Ascending aorta (tissue), 2 donors: ENCODE data around the gene LARGE1. TPM values are rescaled to one million over a fixed set of nuclear protein-coding genes. Genes with fewer than 3 reads are reported as not detected.

Experiments
- DNase-seq, 2 donors: peaks; one replicate each; pipeline ENCODE4 v3.0.0-alpha.2; 2019; ENCODE audit warnings: low spot score in 2 of 2
- H3K27ac ChIP-seq, 2 donors: fragments of 200-600 bp; sonication (generic); one replicate each; pipeline ENCODE4 v1.5.1; 2016 to 2017; ENCODE audit warnings: mild to moderate bottlenecking in 1 of 2
- H3K27me3 ChIP-seq: fragments of 200-600 bp; sonication (generic); one replicate; pipeline ENCODE4 v1.5.1; 2017
- H3K36me3 ChIP-seq, 2 donors: fragments of 200-600 bp; sonication (generic); one replicate each; pipeline ENCODE4 v1.5.1; 2016
- H3K4me1 ChIP-seq, 2 donors: fragments of 200-600 bp; sonication (generic); one replicate each; pipeline ENCODE4 v1.5.1; 2016 to 2017; ENCODE audit warnings: mild to moderate bottlenecking in 1 of 2
- H3K4me3 ChIP-seq, 2 donors: fragments of 200-600 bp; sonication (generic); one replicate each; pipeline ENCODE4 v1.5.1; 2016 to 2017; ENCODE audit warnings: mild to moderate bottlenecking in 1 of 2
- H3K9me3 ChIP-seq, 2 donors: fragments of 200-600 bp; sonication (generic); one replicate each; pipeline ENCODE4 v1.5.1; 2016
- CTCF ChIP-seq, 3 experiments: fragments of 200-600 bp in 2 of 3; fragments of 450-650 bp in 1 of 3; sonication (generic) in 2 of 3; IDR thresholded peaks; one replicate each; pipeline ENCODE4 v1.5.1; 2016 to 2019; ENCODE audit warnings: antibody characterized with exemption in 3 of 3, mild to moderate bottlenecking in 1 of 3, moderate library complexity in 1 of 3
- intact Hi-C: fragments of 100-400 bp; cut with DNase I; formaldehyde crosslinking; loops from one replicate; pipeline ENCODE4 v1.15.1; 2023
- total RNA-seq: library from RNA; depleted of rRNA; stranded (reverse); fragments of >200 nt; gene quantifications from one replicate; pipeline ENCODE4 v1.1.0, GENCODE V29; 2016

Gene LARGE1
- total RNA-seq, 1 donor from 2014 or later, result 40.6 TPM

DNA sequence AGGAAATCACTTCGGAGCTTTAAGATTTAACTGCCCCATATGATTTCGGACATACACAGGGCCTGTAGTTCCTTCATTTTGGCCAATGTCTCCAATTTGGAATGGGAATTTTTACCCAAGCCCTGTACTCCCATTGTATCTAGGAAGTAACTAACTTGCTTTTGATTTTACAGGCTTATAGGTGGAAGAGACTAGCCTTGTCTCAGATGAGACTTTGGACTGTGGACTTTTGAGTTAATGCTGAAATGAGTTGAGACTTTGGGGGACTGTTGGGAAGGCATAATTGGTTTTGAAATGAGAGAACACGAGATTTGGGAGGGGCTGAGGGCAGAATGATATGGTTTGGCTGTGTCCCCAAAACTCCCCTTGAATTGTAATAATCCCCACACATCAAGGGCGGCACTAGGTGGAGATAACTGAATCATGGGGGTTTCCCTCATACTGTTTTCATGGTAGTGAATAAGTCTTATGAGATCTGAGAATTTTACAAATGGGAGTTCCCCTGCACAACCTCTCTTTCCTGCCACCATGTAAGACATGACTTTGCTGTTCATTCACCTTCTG is 130.5 kb downstream of the LARGE1 start:
- H3K9me3 ChIP-seq, result peaks cover 12 to 20% of the 10 kb centered on the region in 2 donors
- H3K27me3 ChIP-seq, result no peaks in the 10 kb centered on the region
- no peaks in the 10 kb centered on the region for H3K36me3 ChIP-seq
- intact Hi-C loops, result no loop called here
- H3K27ac ChIP-seq, result no peak overlapping the region
- TF ChIP-seq CTCF (IDR thresholded peaks at IDR 0.05), result no peak
- no peak overlapping the region for H3K4me3 ChIP-seq
- no peaks in the 10 kb centered on the region for H3K4me1 ChIP-seq
- DNase-seq, result no peak

- H3K9me3 ChIP-seq, result peaks cover 12 to 20% of the 10 kb centered on the region in 2 donors
- H3K4me3 ChIP-seq, result no peak overlapping the region
- intact Hi-C loops, result no loop called here
- no peaks in the 10 kb centered on the region for H3K4me1 ChIP-seq
- H3K36me3 ChIP-seq, result no peaks in the 10 kb centered on the region
- TF ChIP-seq CTCF (IDR thresholded peaks at IDR 0.05), result no peak
- DNase-seq, result no peak
- no peak overlapping the region for H3K27ac ChIP-seq
- H3K27me3 ChIP-seq, result no peaks in the 10 kb centered on the region
Measured at GRCh38 chr22:33788927-33789326, 131.3 kb downstream of the LARGE1 start.

- no peak overlapping the region for H3K27ac ChIP-seq
- no peaks in the 10 kb centered on the region for H3K36me3 ChIP-seq
- H3K4me3 ChIP-seq, result no peak overlapping the region
- no peaks in the 10 kb centered on the region for H3K4me1 ChIP-seq
- no peak for DNase-seq
- no peak for TF ChIP-seq CTCF (IDR thresholded peaks at IDR 0.05)
- H3K27me3 ChIP-seq, result no peaks in the 10 kb centered on the region
- intact Hi-C loops, result no loop called here
- H3K9me3 ChIP-seq, result peaks cover 12 to 20% of the 10 kb centered on the region in 2 donors
Measured at GRCh38 chr22:33787645-33788456, 132.4 kb downstream of the LARGE1 start.

DNA sequence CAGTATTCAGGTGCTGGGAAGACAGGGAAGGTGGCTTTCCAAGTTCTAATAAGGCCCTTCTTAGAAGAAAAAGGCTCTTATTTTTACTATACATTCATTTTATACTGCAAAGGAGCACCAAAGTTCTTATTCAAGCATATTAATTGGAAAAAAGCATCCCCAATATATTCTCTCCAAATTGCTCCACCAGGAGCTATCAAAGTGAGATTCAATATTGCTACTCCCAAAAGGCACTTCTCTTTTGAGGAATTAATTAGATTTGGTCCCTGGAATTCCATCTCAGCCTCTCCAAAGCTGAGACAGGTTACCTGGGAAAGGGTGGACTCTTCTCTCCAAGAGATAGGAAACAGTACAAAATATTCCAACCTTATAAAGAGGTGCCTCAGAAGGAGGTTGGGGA is 134.1 kb downstream of the LARGE1 start:
- TF ChIP-seq CTCF (IDR thresholded peaks at IDR 0.05), result no peak
- Histone ChIP-seq H3K27me3 (no peaks in the 10 kb centered on the region), H3K4me1 (peaks cover 0 to 4% of the 10 kb centered on the region in 2 donors), H3K4me3 (no peak overlapping the region), H3K27ac (no peak overlapping the region), H3K9me3 (peaks cover 12 to 20% of the 10 kb centered on the region in 2 donors), H3K36me3 (no peaks in the 10 kb centered on the region)
- no peak for DNase-seq
- intact Hi-C loops, result no loop called here

DNA sequence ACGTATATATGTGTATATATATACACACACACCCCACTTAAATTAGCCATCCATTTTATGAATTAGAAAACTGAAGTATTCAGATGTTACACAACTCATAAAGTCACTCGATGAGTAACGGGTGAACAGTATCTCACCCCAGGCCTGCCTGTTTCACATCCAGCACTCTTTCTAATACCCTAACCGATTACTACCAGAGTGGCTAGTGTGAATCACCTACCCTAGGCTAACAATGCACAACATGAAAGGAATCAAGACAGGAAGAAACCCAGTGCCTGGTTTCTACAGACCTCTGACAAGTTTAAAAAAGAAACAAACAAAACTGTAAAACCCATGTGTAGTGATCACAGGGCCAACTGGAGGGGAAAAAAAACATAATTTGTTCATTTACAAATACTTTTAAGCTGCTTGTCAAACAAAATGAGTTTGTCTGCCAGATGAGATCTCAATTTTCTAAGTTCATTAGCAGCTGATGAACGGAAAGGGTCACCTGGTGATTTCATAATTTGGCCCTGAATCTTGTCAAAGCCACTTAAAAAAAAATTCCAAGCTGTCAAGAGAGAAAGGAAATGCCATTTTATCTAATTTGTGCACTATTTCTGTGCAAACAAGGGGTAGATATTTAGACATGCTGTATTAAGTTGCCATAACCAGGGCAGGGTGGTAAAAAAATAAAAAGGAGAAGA is 134.8 kb downstream of the LARGE1 start:
- Histone ChIP-seq H3K4me3 (no peak overlapping the region), H3K4me1 (peaks cover 0 to 4% of the 10 kb centered on the region in 2 donors), H3K9me3 (peaks cover 12 to 20% of the 10 kb centered on the region in 2 donors), H3K27me3 (no peaks in the 10 kb centered on the region), H3K27ac (no peak overlapping the region), H3K36me3 (no peaks in the 10 kb centered on the region)
- DNase-seq, result no peak
- intact Hi-C loops, result no loop called here
- TF ChIP-seq CTCF (IDR thresholded peaks at IDR 0.05), result no peak
